GM12878 (cell line): ENCODE data around the gene MXD4. TPM values are rescaled to one million over a fixed set of nuclear protein-coding genes. Genes with fewer than 3 reads are reported as not detected.

Experiments
- ATAC-seq: fragments of 200-7000 bp; cut with Tn5 transposase; 3 replicates; pipeline ENCODE4 v1.9.1; 2020; ENCODE audit warnings: mild to moderate bottlenecking, moderate library complexity
- BruUV-seq: library from RNA; stranded (reverse); fragments of 400-500 nt; replicated peaks from 2 replicates; lab custom pipeline; 2021; lab: Mats Ljungman, UMichigan
- CTCF ChIA-PET: fragments of 300-600 bp; sonication (Branson Sonifier 250); formaldehyde crosslinking; extraction: SDS; loops from one replicate; lab custom pipeline; 2021; ENCODE audit warnings: inconsistent platforms; lab: Yijun Ruan, JAX
- POLR2A ChIA-PET: fragments of 350-600 bp; formaldehyde crosslinking; extraction: SDS; loops from one replicate; lab custom pipeline; 2021; ENCODE audit warnings: inconsistent platforms; lab: Charles Lee
- RAD21 ChIA-PET: fragments of 300-600 bp; sonication (Branson Sonifier 250); formaldehyde crosslinking; loops from one replicate; lab custom pipeline; 2023; ENCODE audit warnings: antibody characterized with exemption; ENCODE audit not compliant: unreplicated experiment; lab: Charles Lee
- SMC1A ChIA-PET: fragments of 300-600 bp; sonication (Branson Sonifier 250); formaldehyde crosslinking; loops from one replicate; lab custom pipeline; 2023; ENCODE audit not compliant: unreplicated experiment, uncharacterized antibody; lab: Charles Lee
- DNase-seq: peaks from one replicate; pipeline ENCODE4 v3.0.0-alpha.2; 2011; ENCODE audit warnings: low read depth, low spot score
- FAIRE-seq: peaks from 3 replicates; lab custom pipeline; 2011; peaks lifted over from hg19 to GRCh38; lab: Jason Lieb, UNC
- H2AFZ ChIP-seq: 2 replicates; pipeline ENCODE4 v1.6.0; 2011; ENCODE audit warnings: low read depth, low read length, control low read depth; ENCODE audit not compliant: control insufficient read depth
- H3K27ac ChIP-seq: 2 replicates; pipeline ENCODE4 v1.5.1; 2011; ENCODE audit warnings: control low read depth; ENCODE audit not compliant: control insufficient read depth, insufficient read depth
- H3K27me3 ChIP-seq, 2 experiments: replicated peaks in 1 of 2; 2 replicates each; pipeline versions ENCODE4 v1.6.0 to v1.6.1; 2011; ENCODE audit warnings: low read length in 1 of 2; ENCODE audit not compliant: control insufficient read depth in 2 of 2, insufficient read depth in 2 of 2
- H3K36me3 ChIP-seq, 2 experiments: 2 replicates each; pipeline ENCODE4 v1.5.1; 2011; ENCODE audit warnings: low read length in 1 of 2; ENCODE audit not compliant: control insufficient read depth in 2 of 2, insufficient read depth in 2 of 2
- H3K4me1 ChIP-seq: 2 replicates; pipeline ENCODE4 v1.6.1; 2011; ENCODE audit warnings: mild to moderate bottlenecking, low read length, moderate library complexity, mixed read lengths; ENCODE audit not compliant: control insufficient read depth, insufficient read depth
- H3K4me2 ChIP-seq: 2 replicates; pipeline ENCODE4 v1.6.0; 2011; ENCODE audit warnings: control low read depth; ENCODE audit not compliant: control insufficient read depth, insufficient read depth
- H3K4me3 ChIP-seq: fragments of 200-600 bp; sonication (generic); 2 replicates; pipeline ENCODE4 v1.5.1; 2016
- H3K79me2 ChIP-seq: 2 replicates; pipeline ENCODE4 v1.6.0; 2011; ENCODE audit warnings: low read length; ENCODE audit not compliant: control insufficient read depth, insufficient read depth
- H3K9ac ChIP-seq: 2 replicates; pipeline ENCODE4 v1.8.0; 2011; ENCODE audit warnings: low read length, control low read depth, mixed read lengths; ENCODE audit not compliant: control insufficient read depth, insufficient read depth
- H3K9me3 ChIP-seq: replicated peaks from 3 replicates; pipeline ENCODE4 v1.5.1; 2011; ENCODE audit warnings: mild to moderate bottlenecking, low read length; ENCODE audit not compliant: control insufficient read depth, insufficient read depth
- H4K20me1 ChIP-seq: 2 replicates; pipeline ENCODE4 v1.6.0; 2011; ENCODE audit not compliant: control insufficient read depth, insufficient read depth
- BHLHE40 ChIP-seq, 2 experiments: fragments of 450-650 bp in 1 of 2; IDR thresholded peaks; 2 replicates each; pipeline ENCODE4 v1.6.1; 2011 to 2017; ENCODE audit warnings: low read depth in 2 of 2, borderline replicate concordance in 1 of 2, improper control_type of control experiment in 1 of 2, low read length in 1 of 2, mild to moderate bottlenecking in 1 of 2
- CBX5 ChIP-seq: sonication (generic); IDR thresholded peaks from 2 replicates; pipeline ENCODE4 v1.6.1; 2016; ENCODE audit warnings: low read depth, moderate library complexity, mild to moderate bottlenecking, inconsistent platforms
- NFYA ChIP-seq: IDR thresholded peaks from 2 replicates; pipeline ENCODE4 v1.6.1; 2011; ENCODE audit warnings: low read depth, mild to moderate bottlenecking, low read length, improper control_type of control experiment, borderline replicate concordance
- SIN3A ChIP-seq: IDR thresholded peaks from 2 replicates; pipeline ENCODE4 v1.6.1; 2012; ENCODE audit warnings: low read depth, low read length, improper control_type of control experiment
- TBL1XR1 ChIP-seq: IDR thresholded peaks from 2 replicates; pipeline ENCODE4 v1.6.1; 2012; ENCODE audit warnings: low read depth, low read length, improper control_type of control experiment
- ZBED1 ChIP-seq: IDR thresholded peaks from 2 replicates; pipeline ENCODE4 v1.6.1; 2016; ENCODE audit warnings: borderline replicate concordance
- ZNF24 ChIP-seq: fragments of 450-650 bp; IDR thresholded peaks from 2 replicates; pipeline ENCODE4 v1.6.1; 2017; ENCODE audit warnings: antibody characterized with exemption, mild to moderate bottlenecking
- WGBS: methylation state at CpG from one replicate; pipeline ENCODE4 v1.1.6; 2016; ENCODE audit warnings: low lambda C conversion rate; ENCODE audit not compliant: insufficient replicate concordance, insufficient coverage; ENCODE audit errors: missing lambda C conversion rate; 5-methylcytosine and 5-hydroxymethylcytosine counted together
- in situ Hi-C: fragments of 300-500 bp; cut with MboI; formaldehyde crosslinking; loops from 9 replicates; pipeline ENCODE4 v1.14.3; 2018; ENCODE audit warnings: mixed read lengths
- intact Hi-C: fragments of 100-400 bp; cut with micrococcal nuclease; formaldehyde crosslinking; loops from one replicate; pipeline ENCODE4 v1.14.2; 2022; ENCODE audit not compliant: unreplicated experiment
- polyA plus RNA-seq, 11 experiments: library from polyadenylated mRNA; depleted of rRNA in 4 of 11; unstranded in 6 of 11; stranded (reverse) in 5 of 11; fragments of >200 nt; fragmentation: Nextera tagmentation in 4 of 11; fragmentation: Illumina TruSeq in 1 of 11; extraction: Ambion mirVana in 4 of 11; extraction: Trizol in 1 of 11; gene quantifications; 1 replicate in 1 of 11; 2 replicates in 10 of 11; pipeline versions ENCODE4 v1.2.1 to v1.2.3, GENCODE V29; 2011 to 2016; ENCODE audit warnings: inconsistent platforms in 2 of 11, missing spikeins in 2 of 11, low read depth in 1 of 11
- total RNA-seq, 4 experiments: library from RNA; depleted of rRNA in 3 of 4; stranded (reverse); fragments of >200 nt in 3 of 4; fragmentation: Illumina TruSeq in 1 of 4; extraction: Trizol in 1 of 4; gene quantifications; 2 replicates each; pipeline versions ENCODE4 v1.2.1 to v1.2.3, GENCODE V29; 2013 to 2021
- TF ChIP-seq, protein P1 (sequence below): IDR thresholded peaks from 2 replicates; pipeline ENCODE4 v1.6.1; 2012; ENCODE audit warnings: low read depth, low read length, improper control_type of control experiment

The MXD4 gene
- total and polyA plus RNA-seq, 10 of the 15 experiments (the other 5 are each of a cell fraction or from before 2014, with no cell fraction given) = 0.21 to 25.6 (median 5.2) TPM

DNA sequence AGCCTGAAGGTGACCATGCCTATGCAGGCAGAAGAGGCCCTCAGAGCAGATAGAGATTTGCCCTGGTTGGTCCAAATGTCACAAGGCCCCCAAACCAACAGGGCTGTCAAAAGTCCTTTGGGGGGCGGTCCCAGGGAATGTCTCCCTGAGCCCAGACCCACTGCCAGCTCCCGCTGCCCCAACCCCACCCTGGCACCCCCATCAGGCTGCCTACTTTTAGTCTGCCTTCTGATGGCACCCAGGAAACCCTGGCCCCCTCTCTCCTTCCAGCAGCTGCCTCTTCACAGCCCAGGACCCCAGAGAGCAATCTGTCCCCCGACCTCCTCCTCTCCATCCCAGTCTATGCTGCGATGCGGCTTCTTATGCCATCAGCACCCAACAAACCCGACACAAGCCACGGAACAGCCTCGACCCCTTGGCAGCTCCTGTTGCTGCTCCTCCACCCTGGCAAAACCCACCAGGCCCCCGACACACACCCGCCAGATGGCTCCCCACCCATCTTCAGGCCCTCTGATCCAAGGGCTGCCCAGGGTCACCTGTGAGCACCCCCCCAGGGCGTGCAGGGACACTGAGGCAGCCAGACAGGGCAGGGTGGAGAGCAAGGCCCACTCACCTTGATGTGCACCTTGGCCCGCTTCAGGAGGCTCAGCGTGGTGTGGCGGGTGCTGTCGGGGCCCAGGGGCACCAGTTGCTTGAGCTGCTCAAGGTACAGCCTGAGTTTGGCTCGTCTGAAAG is 9.9 kb downstream of the MXD4 start:
- H3K9ac ChIP-seq = no peak overlapping the region
- FAIRE-seq = no peak
- H2AFZ ChIP-seq = no peak overlapping the region
- in situ Hi-C loops = no loop called here
- SMC1A ChIA-PET = no interaction called here
- H3K36me3 ChIP-seq = peaks cover 0 to 4% of the 10 kb centered on the region in 2 experiments; a peak in 1 of 4 replicates
- H3K4me2 ChIP-seq = no peak overlapping the region
- no peaks in the 10 kb centered on the region for H4K20me1 ChIP-seq
- H3K79me2 ChIP-seq = no peaks in the 10 kb centered on the region
- 79% methylated on average over 16 of the region's 16 CpGs for WGBS
- ATAC-seq = no peak
- CTCF ChIA-PET = no interaction called here
- intact Hi-C loops = no loop called here
- H3K4me3 ChIP-seq = no peak overlapping the region
- H3K4me1 ChIP-seq = no peaks in the 10 kb centered on the region
- DNase-seq = no peak
- H3K27ac ChIP-seq = no peak overlapping the region
- RAD21 ChIA-PET = no interaction called here
- H3K9me3 ChIP-seq = no peaks in the 10 kb centered on the region
- no TSS peak for BruUV-seq
- no peaks in the 10 kb centered on the region for H3K27me3 ChIP-seq
- TF ChIP-seq ZBED1 (no peak), ZNF24 (no peak), SIN3A (no peak), CBX5 (no peak), NFYA (no peak), BHLHE40 (IDR thresholded peaks at IDR 0.05; ENCODE audit: borderline replicate concordance in 1 of 2, low read depth in 2 of 2, low read length in 1 of 2) (no peak), TBL1XR1 (no peak)
- TF ChIP-seq, protein P1, sequence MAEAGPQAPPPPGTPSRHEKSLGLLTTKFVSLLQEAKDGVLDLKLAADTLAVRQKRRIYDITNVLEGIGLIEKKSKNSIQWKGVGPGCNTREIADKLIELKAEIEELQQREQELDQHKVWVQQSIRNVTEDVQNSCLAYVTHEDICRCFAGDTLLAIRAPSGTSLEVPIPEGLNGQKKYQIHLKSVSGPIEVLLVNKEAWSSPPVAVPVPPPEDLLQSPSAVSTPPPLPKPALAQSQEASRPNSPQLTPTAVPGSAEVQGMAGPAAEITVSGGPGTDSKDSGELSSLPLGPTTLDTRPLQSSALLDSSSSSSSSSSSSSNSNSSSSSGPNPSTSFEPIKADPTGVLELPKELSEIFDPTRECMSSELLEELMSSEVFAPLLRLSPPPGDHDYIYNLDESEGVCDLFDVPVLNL = no peak
- POLR2A ChIA-PET = interaction anchor here (1.7 kb wide), 1 partner anchor 10 kb away, joined by 4 read pairs; the partner anchor contains the start of gene MXD4
